Mucosa of rectum (tissue), 2 donors: Measurements from ENCODE around the gene USH1C.

Source experiments
- H3K27ac ChIP-seq, 2 donors: one replicate each; pipeline ENCODE4 v1.7.0; 2013; ENCODE audit warnings: inconsistent platforms in 2 of 2, low read depth in 2 of 2, low read length in 2 of 2
- H3K27me3 ChIP-seq, 2 donors: one replicate each; pipeline ENCODE4 v1.7.0; 2013; ENCODE audit warnings: low read length in 2 of 2; ENCODE audit not compliant: control insufficient read depth in 2 of 2, insufficient read depth in 2 of 2
- H3K36me3 ChIP-seq, 2 donors: one replicate each; pipeline ENCODE4 v1.7.0; 2013; ENCODE audit warnings: low read length in 2 of 2; ENCODE audit not compliant: control insufficient read depth in 2 of 2, insufficient read depth in 2 of 2
- H3K4me1 ChIP-seq, 2 donors: one replicate each; pipeline ENCODE4 v1.7.0; 2013; ENCODE audit warnings: low read length in 2 of 2, mild to moderate bottlenecking in 1 of 2; ENCODE audit not compliant: control insufficient read depth in 2 of 2, insufficient read depth in 2 of 2
- H3K4me3 ChIP-seq, 2 donors: one replicate each; pipeline ENCODE4 v1.7.0; 2013; ENCODE audit warnings: low read length in 2 of 2
- H3K9ac ChIP-seq, 2 donors: one replicate each; pipeline ENCODE4 v1.7.0; 2013; ENCODE audit warnings: low read length in 2 of 2, low read depth in 1 of 2, mild to moderate bottlenecking in 1 of 2
- H3K9me3 ChIP-seq, 2 donors: one replicate each; pipeline ENCODE4 v1.7.0; 2013; ENCODE audit warnings: low read length in 2 of 2; ENCODE audit not compliant: control insufficient read depth in 2 of 2
- donor health status: healthy.
- donor health status: Normal muscosa, but diverticular disease.

USH1C gene

DNA sequence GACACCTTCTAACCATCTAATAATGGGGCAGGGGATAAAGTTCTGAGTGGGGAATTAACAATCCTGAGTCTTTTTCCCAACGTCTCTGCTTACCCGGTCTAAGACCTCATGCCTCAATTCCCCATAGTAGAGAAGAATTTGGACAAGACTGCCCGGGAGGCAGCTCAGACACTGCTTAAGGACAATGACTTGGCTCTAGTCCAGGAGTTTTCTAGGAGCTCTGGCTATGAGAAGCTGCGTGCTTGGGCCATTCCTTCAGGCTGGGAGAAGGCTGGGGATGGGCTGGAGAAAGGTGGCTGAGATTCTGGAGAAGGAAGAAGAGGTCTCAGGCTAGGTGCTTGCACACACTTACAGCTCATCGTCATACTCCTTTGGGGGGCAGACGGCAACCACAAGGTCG lies 47.8 kb downstream of the USH1C start:
- no peak overlapping the region for H3K27ac ChIP-seq
- H3K9me3 ChIP-seq = no peaks in the 10 kb centered on the region
- H3K4me1 ChIP-seq = no peaks in the 10 kb centered on the region
- no peaks in the 10 kb centered on the region for H3K27me3 ChIP-seq
- peaks cover 15 to 22% of the 10 kb centered on the region in 2 donors for H3K36me3 ChIP-seq
- no peak overlapping the region for H3K9ac ChIP-seq
- no peak overlapping the region for H3K4me3 ChIP-seq

DNA sequence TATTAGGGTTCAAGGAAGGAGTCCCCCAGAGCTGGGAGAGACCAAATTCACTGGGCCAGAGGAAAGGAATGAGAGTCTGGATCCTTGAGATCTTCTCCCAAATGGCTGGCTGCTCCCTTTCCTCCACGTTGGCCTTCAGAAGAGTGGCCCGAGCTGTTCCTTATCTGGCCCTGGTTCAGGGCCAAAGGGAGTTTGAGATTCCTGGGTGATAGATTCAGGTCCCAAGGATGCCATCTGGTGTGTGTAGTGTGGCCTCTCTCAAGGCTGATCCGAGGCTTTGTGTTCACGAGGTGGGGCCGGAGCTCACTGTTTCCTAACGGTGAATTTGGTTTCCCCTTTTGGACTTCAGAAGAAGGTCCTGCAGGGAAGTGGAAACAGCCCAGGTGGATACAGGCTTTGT lies 50.2 kb downstream of the USH1C start:
- Histone ChIP-seq H3K9me3 (no peaks in the 10 kb centered on the region), H3K4me3 (no peak overlapping the region), H3K36me3 (peaks cover 6 to 13% of the 10 kb centered on the region in 2 donors), H3K27ac (no peak overlapping the region), H3K27me3 (no peaks in the 10 kb centered on the region), H3K9ac (no peak overlapping the region), H3K4me1 (no peaks in the 10 kb centered on the region)

DNA sequence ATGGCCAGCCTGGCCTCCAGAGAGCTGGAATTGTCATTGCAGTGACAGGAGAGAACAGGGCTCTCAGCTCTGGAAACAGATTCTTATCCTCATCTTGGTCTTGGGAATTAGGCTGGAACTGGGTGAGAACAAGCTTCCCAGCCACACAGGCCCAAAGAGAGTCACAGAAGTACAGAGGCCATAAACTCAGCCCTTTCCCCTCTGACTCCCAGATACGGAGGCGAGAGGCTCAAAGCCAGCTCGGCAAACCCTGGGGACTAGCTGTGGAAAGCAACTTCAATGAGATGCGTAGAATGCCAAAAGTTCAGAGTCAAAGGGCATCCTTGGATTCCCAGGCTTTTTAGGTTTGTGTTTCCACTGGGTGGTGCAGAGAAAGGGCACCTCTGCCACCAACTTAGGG lies 53.3 kb downstream of the USH1C start:
- H3K36me3 ChIP-seq = no peaks in the 10 kb centered on the region
- H3K4me1 ChIP-seq = no peaks in the 10 kb centered on the region
- no peak overlapping the region for H3K9ac ChIP-seq
- H3K27me3 ChIP-seq = no peaks in the 10 kb centered on the region
- H3K4me3 ChIP-seq = no peak overlapping the region
- no peak overlapping the region for H3K27ac ChIP-seq
- no peaks in the 10 kb centered on the region for H3K9me3 ChIP-seq

DNA sequence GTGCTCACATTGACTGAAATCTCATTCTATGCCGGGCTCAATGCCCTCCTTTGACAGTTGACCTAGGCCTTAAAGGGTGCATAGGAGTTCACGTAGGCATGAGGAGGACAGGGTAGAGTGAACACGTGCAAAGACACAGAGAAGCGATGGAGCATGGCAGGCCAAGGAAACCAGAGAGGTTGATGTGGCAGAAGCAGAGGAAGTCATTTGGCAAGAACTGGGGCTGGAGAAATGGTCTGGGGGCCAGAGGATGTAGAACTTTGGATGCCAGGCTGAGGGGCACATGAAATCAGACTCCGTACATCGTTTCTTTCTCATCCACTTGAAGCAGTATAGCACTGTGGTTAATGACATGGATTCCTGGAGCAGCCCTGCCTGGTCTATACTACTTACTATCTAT lies 54.0 kb downstream of the USH1C start:
- no peaks in the 10 kb centered on the region for H3K9me3 ChIP-seq
- no peak overlapping the region for H3K4me3 ChIP-seq
- H3K27me3 ChIP-seq = no peaks in the 10 kb centered on the region
- H3K27ac ChIP-seq = no peak overlapping the region
- no peaks in the 10 kb centered on the region for H3K36me3 ChIP-seq
- H3K9ac ChIP-seq = no peak overlapping the region
- no peaks in the 10 kb centered on the region for H3K4me1 ChIP-seq

DNA sequence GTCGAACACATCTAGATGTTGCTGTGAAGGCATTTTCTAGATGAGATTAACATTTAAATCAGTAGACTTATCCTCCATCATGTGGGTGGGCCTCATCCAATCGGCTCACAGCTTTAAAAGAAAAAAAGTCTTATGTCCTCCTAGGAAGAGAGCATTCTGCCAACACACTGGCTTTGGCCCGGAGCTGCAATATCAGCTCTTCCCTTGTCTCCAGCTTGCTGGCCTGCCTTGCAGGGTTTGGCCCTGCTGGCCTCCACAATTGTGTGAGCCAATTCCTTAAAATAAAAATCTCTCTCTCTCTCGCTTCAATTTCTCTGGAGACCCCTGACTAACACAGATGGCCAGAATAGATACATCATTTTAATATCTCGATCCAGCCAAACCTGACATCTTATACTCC lies 54.5 kb downstream of the USH1C start:
- H3K4me3 ChIP-seq = no peak overlapping the region
- no peaks in the 10 kb centered on the region for H3K4me1 ChIP-seq
- no peaks in the 10 kb centered on the region for H3K27me3 ChIP-seq
- no peak overlapping the region for H3K27ac ChIP-seq
- H3K36me3 ChIP-seq = no peaks in the 10 kb centered on the region
- no peaks in the 10 kb centered on the region for H3K9me3 ChIP-seq
- H3K9ac ChIP-seq = no peak overlapping the region

DNA sequence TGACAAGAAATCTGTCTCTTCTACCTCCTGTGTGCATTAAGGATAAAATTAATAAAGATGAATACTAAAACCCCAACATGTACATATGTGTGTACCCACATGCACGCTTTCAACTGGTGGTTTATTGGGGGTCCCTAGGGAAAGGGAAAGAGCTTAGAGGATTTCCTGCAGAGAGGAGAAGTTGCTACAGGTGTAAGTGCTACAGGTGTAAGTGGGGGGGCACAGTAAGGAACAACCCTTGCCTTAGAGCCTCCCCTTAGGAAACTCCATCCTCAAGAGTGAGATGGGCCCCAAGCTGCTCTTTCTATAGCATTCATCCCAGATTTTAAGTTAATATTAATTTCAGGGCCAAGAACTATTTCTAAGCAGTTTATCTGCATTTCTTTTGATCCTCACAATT lies 55.7 kb downstream of the USH1C start:
- Histone ChIP-seq H3K27ac (no peak overlapping the region), H3K4me1 (no peaks in the 10 kb centered on the region), H3K36me3 (no peaks in the 10 kb centered on the region), H3K9me3 (no peaks in the 10 kb centered on the region), H3K27me3 (no peaks in the 10 kb centered on the region), H3K4me3 (no peak overlapping the region), H3K9ac (no peak overlapping the region)

DNA sequence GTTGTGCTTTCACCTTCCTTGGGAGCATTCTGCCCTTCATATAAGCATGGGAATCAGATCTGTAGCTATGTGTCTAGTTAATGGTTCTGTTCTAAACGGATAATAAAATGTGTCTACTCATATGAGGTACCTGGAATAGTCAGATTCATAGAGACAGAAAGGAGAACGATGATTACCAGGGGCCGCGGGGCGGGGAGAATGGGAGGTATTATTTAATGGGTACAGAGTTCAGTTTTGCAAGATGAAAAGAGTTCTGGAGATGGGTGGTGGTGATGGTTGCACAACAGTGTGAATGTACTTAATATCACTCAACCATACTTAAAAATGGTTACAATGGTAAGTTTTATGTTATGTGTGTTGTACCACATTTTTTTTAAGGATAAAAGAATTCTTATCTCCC lies 57.6 kb downstream of the USH1C start:
- Histone ChIP-seq H3K27me3 (no peaks in the 10 kb centered on the region), H3K36me3 (no peaks in the 10 kb centered on the region), H3K27ac (no peak overlapping the region), H3K4me1 (no peaks in the 10 kb centered on the region), H3K9me3 (no peaks in the 10 kb centered on the region), H3K4me3 (no peak overlapping the region), H3K9ac (no peak overlapping the region)

DNA sequence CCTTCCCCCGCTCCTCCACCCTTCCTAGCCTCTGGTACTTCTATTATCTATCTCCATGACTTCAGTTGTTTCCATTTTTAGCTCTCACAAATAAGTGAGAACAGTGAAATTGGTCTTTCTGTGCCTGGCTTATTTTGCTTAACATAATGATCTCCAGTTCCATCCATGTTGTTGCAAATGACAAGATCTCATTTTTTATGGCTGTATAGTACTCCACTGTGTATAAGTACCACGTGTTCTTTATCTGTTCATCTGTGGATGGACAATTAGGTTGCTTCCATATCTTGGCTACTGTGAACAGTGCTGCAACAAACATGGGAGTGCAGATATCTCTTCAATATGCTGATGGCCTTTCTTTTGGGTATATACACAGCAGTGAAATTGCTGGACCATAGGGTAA lies 60.7 kb downstream of the USH1C start:
- Histone ChIP-seq H3K36me3 (no peaks in the 10 kb centered on the region), H3K9ac (no peak overlapping the region), H3K4me3 (no peak overlapping the region), H3K27me3 (peaks cover 0 to 3% of the 10 kb centered on the region in 2 donors), H3K9me3 (no peaks in the 10 kb centered on the region), H3K4me1 (peaks cover 0 to 3% of the 10 kb centered on the region in 2 donors), H3K27ac (no peak overlapping the region)

DNA sequence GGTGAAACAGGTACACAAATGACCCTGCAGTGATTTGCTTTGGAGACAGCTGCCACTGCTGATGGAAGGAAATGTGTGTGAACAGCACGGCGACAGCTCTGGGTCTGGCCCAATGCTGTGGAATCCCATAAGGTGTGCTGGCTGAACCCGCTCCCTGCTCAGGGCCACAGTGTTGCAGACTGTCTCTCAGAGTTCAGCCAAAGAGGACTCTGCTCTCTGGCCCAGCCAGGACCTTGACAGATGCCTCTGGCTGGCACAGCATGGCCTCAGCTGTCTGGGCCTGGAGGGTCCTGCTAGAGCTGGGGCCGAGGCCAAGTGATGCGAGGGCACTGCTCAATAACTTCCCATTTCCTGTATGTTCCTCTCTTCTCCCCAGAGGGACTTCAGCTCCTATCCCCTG lies 62.3 kb downstream of the USH1C start:
- Histone ChIP-seq H3K4me1 (peaks cover 0 to 3% of the 10 kb centered on the region in 2 donors), H3K27ac (no peak overlapping the region), H3K9me3 (no peaks in the 10 kb centered on the region), H3K27me3 (peaks cover 13 to 14% of the 10 kb centered on the region in 2 donors), H3K9ac (no peak overlapping the region), H3K4me3 (no peak overlapping the region), H3K36me3 (no peaks in the 10 kb centered on the region)

DNA sequence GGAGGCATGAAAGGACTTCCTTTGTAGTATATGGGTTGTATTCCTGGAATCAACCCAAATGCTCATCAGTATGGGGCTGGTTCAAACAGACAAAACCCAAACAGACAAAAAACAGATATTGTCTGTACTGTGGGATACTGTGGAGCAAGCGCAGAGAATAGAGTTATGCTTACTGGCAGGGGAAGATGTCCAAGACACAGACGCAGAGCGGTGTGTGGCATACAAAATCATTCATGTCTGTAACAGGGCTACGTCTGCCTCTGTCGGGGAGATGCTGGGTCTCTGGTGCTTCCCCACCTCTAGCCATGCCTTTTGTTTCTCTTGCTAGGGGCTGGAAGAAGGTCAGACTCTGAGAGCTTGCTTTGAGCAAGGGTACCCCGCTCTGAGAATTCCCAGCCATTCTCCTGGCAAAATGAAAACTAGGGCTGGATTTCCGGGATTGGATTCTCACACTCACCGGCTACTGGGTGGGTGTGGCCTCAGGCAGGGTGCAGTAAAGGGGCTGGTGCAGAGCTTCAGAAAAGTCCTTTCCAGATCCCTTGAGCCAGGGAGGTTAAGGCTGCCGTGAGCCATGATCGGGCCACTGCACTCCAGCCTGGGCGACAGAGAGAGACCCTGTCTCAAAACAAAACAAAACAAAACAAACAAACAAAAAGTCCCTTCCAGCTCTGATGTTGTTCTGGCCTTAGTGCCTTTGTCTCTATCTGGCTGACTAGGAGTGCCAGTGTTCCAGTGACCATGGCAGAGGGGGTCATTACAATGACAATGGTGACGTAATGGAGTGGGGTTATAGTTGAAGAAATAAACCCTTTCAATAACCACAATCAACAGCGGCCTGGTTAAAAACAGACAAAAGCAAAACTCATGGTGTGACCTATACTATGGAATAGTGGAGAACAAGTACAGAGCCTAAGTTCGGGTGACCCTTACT lies 64.7 kb downstream of the USH1C start:
- H3K27ac ChIP-seq = no peak overlapping the region
- no peak overlapping the region for H3K9ac ChIP-seq
- H3K4me3 ChIP-seq = peak overlapping the region in 1 of 2 donors; percentile 10
- peaks cover 28 to 34% of the 10 kb centered on the region in 2 donors for H3K27me3 ChIP-seq
- H3K36me3 ChIP-seq = no peaks in the 10 kb centered on the region
- peaks cover 0 to 3% of the 10 kb centered on the region in 2 donors for H3K4me1 ChIP-seq
- H3K9me3 ChIP-seq = no peaks in the 10 kb centered on the region
